GM19467 (cell line): ENCODE data around the gene MT1B.
"Not testable (repeated sequence)": the region's sequence is repeated elsewhere in the genome, so short reads cannot be mapped to it uniquely, and the experiment has no call there.

Source experiments
- ATAC-seq: cut with Tn5 transposase; IDR thresholded peaks from one replicate; pipeline ENCODE4 v1.9.1; 2021; ENCODE audit warnings: mild to moderate bottlenecking, moderate library complexity; ENCODE audit not compliant: unreplicated experiment

MT1B gene

GRCh38 chr16:56618138-56618537 lies 33.5 kb upstream of the MT1B start:
- ATAC-seq, result no peak

GRCh38 chr16:56620339-56620897 lies 31.3 kb upstream of the MT1B start:
- ATAC-seq, result no peak

GRCh38 chr16:56621665-56622445 lies 29.8 kb upstream of the MT1B start:
- ATAC-seq, result not testable (repeated sequence)

GRCh38 chr16:56623184-56623583 lies 28.5 kb upstream of the MT1B start:
- ATAC-seq, result not testable (repeated sequence)

- no peak for ATAC-seq
These were observed 28.0 kb upstream of the MT1B start for GRCh38 chr16:56623637-56624036.

- ATAC-seq, result no peak
These were observed 26.3 kb upstream of the MT1B start, which contains the start of gene MT1E for GRCh38 chr16:56625140-56625942. TSS of gene MT1E (plus strand) at chr16:56625781. CDS start at chr16:56625852, 71 bp downstream.

GRCh38 chr16:56625943-56626654 lies 25.6 kb upstream of the MT1B start:
- ATAC-seq, result no peak

- ATAC-seq, result no peak
These were observed 25.0 kb upstream of the MT1B start for GRCh38 chr16:56626685-56627084.

- no peak for ATAC-seq
These were observed 23.0 kb upstream of the MT1B start for GRCh38 chr16:56628486-56629350.

GRCh38 chr16:56629531-56629930 lies 22.2 kb upstream of the MT1B start:
- ATAC-seq, result no peak

- peak; percentile 73 for ATAC-seq
These were observed 21.6 kb upstream of the MT1B start for GRCh38 chr16:56630134-56630533.

- ATAC-seq, result no peak
These were observed 20.5 kb upstream of the MT1B start for GRCh38 chr16:56631197-56631596.

GRCh38 chr16:56631832-56632155 lies 19.9 kb upstream of the MT1B start:
- ATAC-seq, result no peak

GRCh38 chr16:56632156-56632847 lies 19.4 kb upstream of the MT1B start, which contains the start of gene MT1M:
TSS of gene MT1M (plus strand) at chr16:56632659. CDS start at chr16:56632732, 73 bp downstream.
- ATAC-seq, result no peak

- ATAC-seq, result no peak
These were observed 18.8 kb upstream of the MT1B start for GRCh38 chr16:56632848-56633365.

GRCh38 chr16:56633535-56633934 lies 18.2 kb upstream of the MT1B start:
- ATAC-seq, result no peak

GRCh38 chr16:56634715-56635440 lies 16.8 kb upstream of the MT1B start:
- no peak for ATAC-seq

- ATAC-seq, result no peak
These were observed 16.2 kb upstream of the MT1B start for GRCh38 chr16:56635441-56635967.
